ENCODE measurements around the gene MRPL28.

MRPL28 gene

GRCh38 chr16:400061-400591 is 29.8 kb upstream of the MRPL28 start:
- H3K4me1 ChIP-seq (ENCODE audit: control insufficient read depth, insufficient read depth, low read length, unreplicated experiment) = peaks cover 12% of the 10 kb centered on the region
- H2AFZ ChIP-seq (ENCODE audit: low read length, unreplicated experiment) = no peak overlapping the region
- peak overlapping the region; percentile 100 for H3K4me3 ChIP-seq (ENCODE audit: low read depth, low read length)
- no peaks in the 10 kb centered on the region for H3K36me3 ChIP-seq (ENCODE audit: insufficient read depth, low read length)
- no peaks in the 10 kb centered on the region for H3K27me3 ChIP-seq (ENCODE audit: insufficient read depth, low read length)
- H3K27ac ChIP-seq (ENCODE audit: low read depth, low read length) = no peak overlapping the region
- peaks cover 13% of the 10 kb centered on the region for H3K79me2 ChIP-seq (ENCODE audit: control insufficient read depth, insufficient read depth, low read length, unreplicated experiment)

GRCh38 chr16:399340-400019 is 29.1 kb upstream of the MRPL28 start:
- H3K4me3 ChIP-seq (ENCODE audit: low read depth, low read length) = no peak overlapping the region
- H3K4me1 ChIP-seq (ENCODE audit: control insufficient read depth, insufficient read depth, low read length, unreplicated experiment) = peaks cover 12% of the 10 kb centered on the region
- H3K27me3 ChIP-seq (ENCODE audit: insufficient read depth, low read length) = no peaks in the 10 kb centered on the region
- H3K36me3 ChIP-seq (ENCODE audit: insufficient read depth, low read length) = no peaks in the 10 kb centered on the region
- H2AFZ ChIP-seq (ENCODE audit: low read length, unreplicated experiment) = no peak overlapping the region
- H3K79me2 ChIP-seq (ENCODE audit: control insufficient read depth, insufficient read depth, low read length, unreplicated experiment) = peaks cover 13% of the 10 kb centered on the region
- no peak overlapping the region for H3K27ac ChIP-seq (ENCODE audit: low read depth, low read length)

GRCh38 chr16:398561-399339 is 28.4 kb upstream of the MRPL28 start:
- H3K36me3 ChIP-seq (ENCODE audit: insufficient read depth, low read length) = no peaks in the 10 kb centered on the region
- peaks cover 12% of the 10 kb centered on the region for H3K4me1 ChIP-seq (ENCODE audit: control insufficient read depth, insufficient read depth, low read length, unreplicated experiment)
- no peak overlapping the region for H2AFZ ChIP-seq (ENCODE audit: low read length, unreplicated experiment)
- no peaks in the 10 kb centered on the region for H3K27me3 ChIP-seq (ENCODE audit: insufficient read depth, low read length)
- peaks cover 13% of the 10 kb centered on the region for H3K79me2 ChIP-seq (ENCODE audit: control insufficient read depth, insufficient read depth, low read length, unreplicated experiment)
- H3K4me3 ChIP-seq (ENCODE audit: low read depth, low read length) = no peak overlapping the region; the same call in 1 of the 2 replicates
- no peak overlapping the region for H3K27ac ChIP-seq (ENCODE audit: low read depth, low read length)

GRCh38 chr16:397736-398332 is 27.5 kb upstream of the MRPL28 start:
- Histone ChIP-seq H3K4me3 (ENCODE audit: low read depth, low read length) (peak overlapping the region; percentile 63), H3K4me1 (ENCODE audit: control insufficient read depth, insufficient read depth, low read length, unreplicated experiment) (peaks cover 12% of the 10 kb centered on the region)

GRCh38 chr16:397135-397661 is 26.9 kb upstream of the MRPL28 start, which contains the start of gene NME4:
TSS of gene NME4 (plus strand) at chr16:397199. CDS start at chr16:397223, 24 bp downstream.
- Histone ChIP-seq H3K27ac (ENCODE audit: low read depth, low read length) (0 out of 2 replicates have a peak within 1 kb of the TSS, but pooled peaks have one; percentile 5), H2AFZ (ENCODE audit: low read length, unreplicated experiment) (peak within 1 kb of the TSS; percentile 90), H3K4me1 (ENCODE audit: control insufficient read depth, insufficient read depth, low read length, unreplicated experiment) (peaks cover 12% of the 10 kb centered on the region), H3K27me3 (ENCODE audit: insufficient read depth, low read length) (no peaks in the 10 kb centered on the region), H3K36me3 (ENCODE audit: insufficient read depth, low read length) (no peaks in the 10 kb centered on the region), H3K4me3 (ENCODE audit: low read depth, low read length) (peak within 1 kb of the TSS; percentile 87), H3K79me2 (ENCODE audit: control insufficient read depth, insufficient read depth, low read length, unreplicated experiment) (peaks cover 9% of the 10 kb centered on the region)

More at GRCh38 chr16:397736-398332, 27.5 kb upstream of the MRPL28 start:
- Histone ChIP-seq H3K27ac (ENCODE audit: low read depth, low read length) (0 out of 2 replicates have a peak overlapping the region, but pooled peaks have one; percentile 5), H2AFZ (ENCODE audit: low read length, unreplicated experiment) (no peak overlapping the region), H3K79me2 (ENCODE audit: control insufficient read depth, insufficient read depth, low read length, unreplicated experiment) (peaks cover 9% of the 10 kb centered on the region), H3K36me3 (ENCODE audit: insufficient read depth, low read length) (no peaks in the 10 kb centered on the region), H3K27me3 (ENCODE audit: insufficient read depth, low read length) (no peaks in the 10 kb centered on the region)

GRCh38 chr16:396605-397004 is 26.3 kb upstream of the MRPL28 start:
- Histone ChIP-seq H3K4me3 (ENCODE audit: low read depth, low read length) (peak overlapping the region; percentile 87), H3K4me1 (ENCODE audit: control insufficient read depth, insufficient read depth, low read length, unreplicated experiment) (peaks cover 12% of the 10 kb centered on the region), H3K36me3 (ENCODE audit: insufficient read depth, low read length) (no peaks in the 10 kb centered on the region), H3K27me3 (ENCODE audit: insufficient read depth, low read length) (no peaks in the 10 kb centered on the region), H2AFZ (ENCODE audit: low read length, unreplicated experiment) (peak overlapping the region; percentile 90), H3K79me2 (ENCODE audit: control insufficient read depth, insufficient read depth, low read length, unreplicated experiment) (peaks cover 9% of the 10 kb centered on the region), H3K27ac (ENCODE audit: low read depth, low read length) (no peak overlapping the region)

GRCh38 chr16:396199-396598 is 25.9 kb upstream of the MRPL28 start:
- Histone ChIP-seq H2AFZ (ENCODE audit: low read length, unreplicated experiment) (peak overlapping the region; percentile 90), H3K36me3 (ENCODE audit: insufficient read depth, low read length) (no peaks in the 10 kb centered on the region), H3K4me1 (ENCODE audit: control insufficient read depth, insufficient read depth, low read length, unreplicated experiment) (peaks cover 12% of the 10 kb centered on the region), H3K27ac (ENCODE audit: low read depth, low read length) (no peak overlapping the region), H3K79me2 (ENCODE audit: control insufficient read depth, insufficient read depth, low read length, unreplicated experiment) (peaks cover 9% of the 10 kb centered on the region), H3K27me3 (ENCODE audit: insufficient read depth, low read length) (no peaks in the 10 kb centered on the region), H3K4me3 (ENCODE audit: low read depth, low read length) (peak overlapping the region; percentile 87)

GRCh38 chr16:392450-393030 is 22.2 kb upstream of the MRPL28 start:
- Histone ChIP-seq H3K27ac (ENCODE audit: low read depth, low read length) (no peak overlapping the region), H3K4me3 (ENCODE audit: low read depth, low read length) (no peak overlapping the region), H3K79me2 (ENCODE audit: control insufficient read depth, insufficient read depth, low read length, unreplicated experiment) (no peaks in the 10 kb centered on the region), H2AFZ (ENCODE audit: low read length, unreplicated experiment) (no peak overlapping the region), H3K36me3 (ENCODE audit: insufficient read depth, low read length) (no peaks in the 10 kb centered on the region), H3K27me3 (ENCODE audit: insufficient read depth, low read length) (no peaks in the 10 kb centered on the region), H3K4me1 (ENCODE audit: control insufficient read depth, insufficient read depth, low read length, unreplicated experiment) (no peaks in the 10 kb centered on the region)

GRCh38 chr16:391885-392335 is 21.6 kb upstream of the MRPL28 start:
- no peaks in the 10 kb centered on the region for H3K36me3 ChIP-seq (ENCODE audit: insufficient read depth, low read length)
- no peak overlapping the region for H2AFZ ChIP-seq (ENCODE audit: low read length, unreplicated experiment)
- H3K79me2 ChIP-seq (ENCODE audit: control insufficient read depth, insufficient read depth, low read length, unreplicated experiment) = no peaks in the 10 kb centered on the region
- no peaks in the 10 kb centered on the region for H3K27me3 ChIP-seq (ENCODE audit: insufficient read depth, low read length)
- no peak overlapping the region for H3K4me3 ChIP-seq (ENCODE audit: low read depth, low read length)
- no peaks in the 10 kb centered on the region for H3K4me1 ChIP-seq (ENCODE audit: control insufficient read depth, insufficient read depth, low read length, unreplicated experiment)
- no peak overlapping the region for H3K27ac ChIP-seq (ENCODE audit: low read depth, low read length)

GRCh38 chr16:389352-389751 is 19.0 kb upstream of the MRPL28 start:
- no peaks in the 10 kb centered on the region for H3K27me3 ChIP-seq (ENCODE audit: insufficient read depth, low read length)
- no peak overlapping the region for H2AFZ ChIP-seq (ENCODE audit: low read length, unreplicated experiment)
- H3K36me3 ChIP-seq (ENCODE audit: insufficient read depth, low read length) = no peaks in the 10 kb centered on the region
- no peaks in the 10 kb centered on the region for H3K4me1 ChIP-seq (ENCODE audit: control insufficient read depth, insufficient read depth, low read length, unreplicated experiment)
- no peak overlapping the region for H3K27ac ChIP-seq (ENCODE audit: low read depth, low read length)
- H3K4me3 ChIP-seq (ENCODE audit: low read depth, low read length) = no peak overlapping the region
- H3K79me2 ChIP-seq (ENCODE audit: control insufficient read depth, insufficient read depth, low read length, unreplicated experiment) = no peaks in the 10 kb centered on the region
